Measurements from ENCODE around the gene PPP1R3A.

The PPP1R3A gene

GRCh38 chr7:113883096-113883495, 35.7 kb downstream of the PPP1R3A start:
- DNase-seq (ENCODE audit: low spot score), result no peak

GRCh38 chr7:113880559-113880958, 38.2 kb downstream of the PPP1R3A start:
- DNase-seq (ENCODE audit: low spot score), result no peak

GRCh38 chr7:113878394-113878992, 40.3 kb downstream of the PPP1R3A start:
- DNase-seq (ENCODE audit: low spot score), result no peak

GRCh38 chr7:113875224-113875623, 43.6 kb downstream of the PPP1R3A start:
- DNase-seq (ENCODE audit: low spot score), result no peak

- DNase-seq (ENCODE audit: low spot score), result no peak
Observed at GRCh38 chr7:113873554-113874151, 45.2 kb downstream of the PPP1R3A start.

GRCh38 chr7:113872981-113873380, 45.8 kb downstream of the PPP1R3A start:
- no peak for DNase-seq (ENCODE audit: low spot score)

GRCh38 chr7:113867325-113867724, 51.5 kb downstream of the PPP1R3A start:
- DNase-seq (ENCODE audit: low spot score), result no peak

GRCh38 chr7:113856010-113856409, 62.8 kb downstream of the PPP1R3A start:
- DNase-seq (ENCODE audit: low spot score), result no peak

GRCh38 chr7:113840954-113841353, 77.9 kb downstream of the PPP1R3A start:
- DNase-seq (ENCODE audit: low spot score), result no peak

- DNase-seq (ENCODE audit: low spot score), result no peak
Observed at GRCh38 chr7:113835367-113835766, 83.4 kb downstream of the PPP1R3A start.

GRCh38 chr7:113832196-113832745, 86.5 kb downstream of the PPP1R3A start:
- DNase-seq (ENCODE audit: low spot score), result no peak

GRCh38 chr7:113831556-113831955, 87.3 kb downstream of the PPP1R3A start:
- DNase-seq (ENCODE audit: low spot score), result no peak

GRCh38 chr7:113828581-113828980, 90.2 kb downstream of the PPP1R3A start:
- no peak for DNase-seq (ENCODE audit: low spot score)
